ENCODE measurements around the gene SULT4A1. TPM values are rescaled to one million over a fixed set of nuclear protein-coding genes. Genes with fewer than 3 reads are reported as not detected.
A peak's percentile ranks its signal among the peaks of the same experiment; 100 is the strongest.

Gene SULT4A1
- total and polyA plus RNA-seq, 2 experiments from 2014 or later = 1.1 to 2.8 TPM

DNA sequence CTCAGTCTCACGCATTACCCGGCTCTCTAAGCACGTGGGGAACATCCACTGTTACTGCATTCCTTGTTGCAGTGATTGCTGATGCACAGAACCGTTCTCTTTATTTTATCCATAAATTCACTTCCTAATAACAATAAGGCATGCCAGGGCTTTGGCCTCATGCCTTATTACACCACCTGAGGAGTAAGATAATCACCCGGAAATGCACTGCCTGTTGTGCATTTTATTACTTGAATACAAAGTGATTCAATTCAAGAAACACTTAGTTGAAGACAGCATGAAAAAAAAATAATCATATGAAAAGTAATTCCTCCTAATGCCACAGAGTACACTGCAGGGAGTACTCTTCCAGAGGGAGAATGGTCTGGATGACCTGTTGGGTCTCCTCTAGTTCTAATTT, 69.4 kb downstream of the SULT4A1 start:
- TF ChIP-seq EZH2phosphoT487 (IDR thresholded peaks at IDR 0.05; ENCODE audit: low read depth, severe bottlenecking, unreplicated experiment) (no peak), EZH2 (IDR thresholded peaks at IDR 0.05; ENCODE audit: borderline replicate concordance) (no peak)
- TF ChIP-seq, protein P1, sequence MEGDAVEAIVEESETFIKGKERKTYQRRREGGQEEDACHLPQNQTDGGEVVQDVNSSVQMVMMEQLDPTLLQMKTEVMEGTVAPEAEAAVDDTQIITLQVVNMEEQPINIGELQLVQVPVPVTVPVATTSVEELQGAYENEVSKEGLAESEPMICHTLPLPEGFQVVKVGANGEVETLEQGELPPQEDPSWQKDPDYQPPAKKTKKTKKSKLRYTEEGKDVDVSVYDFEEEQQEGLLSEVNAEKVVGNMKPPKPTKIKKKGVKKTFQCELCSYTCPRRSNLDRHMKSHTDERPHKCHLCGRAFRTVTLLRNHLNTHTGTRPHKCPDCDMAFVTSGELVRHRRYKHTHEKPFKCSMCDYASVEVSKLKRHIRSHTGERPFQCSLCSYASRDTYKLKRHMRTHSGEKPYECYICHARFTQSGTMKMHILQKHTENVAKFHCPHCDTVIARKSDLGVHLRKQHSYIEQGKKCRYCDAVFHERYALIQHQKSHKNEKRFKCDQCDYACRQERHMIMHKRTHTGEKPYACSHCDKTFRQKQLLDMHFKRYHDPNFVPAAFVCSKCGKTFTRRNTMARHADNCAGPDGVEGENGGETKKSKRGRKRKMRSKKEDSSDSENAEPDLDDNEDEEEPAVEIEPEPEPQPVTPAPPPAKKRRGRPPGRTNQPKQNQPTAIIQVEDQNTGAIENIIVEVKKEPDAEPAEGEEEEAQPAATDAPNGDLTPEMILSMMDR (IDR thresholded peaks at IDR 0.05; ENCODE audit: poor library complexity) = no peak
- no peak for DNase-seq (ENCODE audit: low spot score)
- no peak overlapping the region for H2AFZ ChIP-seq
- H3K9me3 ChIP-seq (ENCODE audit: low read depth) = no peaks in the 10 kb centered on the region
- H3K4me2 ChIP-seq = no peak overlapping the region
- H4K20me1 ChIP-seq (ENCODE audit: insufficient read depth, poor library complexity, severe bottlenecking) = no peaks in the 10 kb centered on the region
- no peak overlapping the region for H3K4me3 ChIP-seq
- no peaks in the 10 kb centered on the region for H3K9me2 ChIP-seq (replicated peaks; ENCODE audit: insufficient read depth)
- H3K36me3 ChIP-seq (replicated peaks; ENCODE audit: insufficient read depth, low read depth) = no peaks in the 10 kb centered on the region
- no peaks in the 10 kb centered on the region for H3K4me1 ChIP-seq (ENCODE audit: insufficient read depth)
- H3K27me3 ChIP-seq = no peaks in the 10 kb centered on the region
- no peaks in the 10 kb centered on the region for H3K79me2 ChIP-seq
- WGBS (ENCODE audit: low lambda C conversion rate, missing lambda C conversion rate) = 78% methylated on average over 5 of the region's 5 CpGs
- H3K27ac ChIP-seq = no peak overlapping the region

DNA sequence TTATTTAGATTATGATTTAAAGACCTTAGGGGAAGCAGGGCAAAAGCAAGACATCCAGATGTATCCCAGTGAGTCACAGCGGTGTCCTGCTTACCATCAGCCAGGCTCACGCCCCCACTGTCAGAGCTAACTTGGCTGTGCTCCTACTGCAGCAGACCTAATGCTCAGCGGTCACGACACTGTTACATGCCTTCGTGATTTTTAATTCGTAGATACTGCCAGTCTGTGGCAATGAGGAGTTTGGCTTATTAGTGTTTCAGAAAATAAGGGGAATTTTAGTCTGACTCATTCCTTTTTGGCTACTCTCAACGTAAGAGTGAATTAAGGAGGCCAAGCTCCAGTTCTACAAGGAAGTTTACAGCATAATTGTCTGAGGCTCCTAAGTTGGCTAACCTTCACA, 72.9 kb downstream of the SULT4A1 start:
- H3K27me3 ChIP-seq = no peaks in the 10 kb centered on the region
- H3K4me2 ChIP-seq = no peak overlapping the region
- WGBS (ENCODE audit: low lambda C conversion rate, missing lambda C conversion rate) = 56% methylated on average over 7 of the region's 7 CpGs
- no peaks in the 10 kb centered on the region for H3K9me3 ChIP-seq (ENCODE audit: low read depth)
- TF ChIP-seq EZH2phosphoT487 (IDR thresholded peaks at IDR 0.05; ENCODE audit: low read depth, severe bottlenecking, unreplicated experiment) (no peak), EZH2 (IDR thresholded peaks at IDR 0.05; ENCODE audit: borderline replicate concordance) (no peak)
- TF ChIP-seq, protein P1 (IDR thresholded peaks at IDR 0.05; ENCODE audit: poor library complexity) = no peak
- no peaks in the 10 kb centered on the region for H3K9me2 ChIP-seq (replicated peaks; ENCODE audit: insufficient read depth)
- H3K36me3 ChIP-seq (replicated peaks; ENCODE audit: insufficient read depth, low read depth) = no peaks in the 10 kb centered on the region
- H3K4me3 ChIP-seq = no peak overlapping the region
- DNase-seq (ENCODE audit: low spot score) = peak; percentile 76
- no peak overlapping the region for H3K27ac ChIP-seq
- H2AFZ ChIP-seq = no peak overlapping the region
- no peaks in the 10 kb centered on the region for H3K79me2 ChIP-seq
- H3K4me1 ChIP-seq (ENCODE audit: insufficient read depth) = no peaks in the 10 kb centered on the region
- H4K20me1 ChIP-seq (ENCODE audit: insufficient read depth, poor library complexity, severe bottlenecking) = no peaks in the 10 kb centered on the region

DNA sequence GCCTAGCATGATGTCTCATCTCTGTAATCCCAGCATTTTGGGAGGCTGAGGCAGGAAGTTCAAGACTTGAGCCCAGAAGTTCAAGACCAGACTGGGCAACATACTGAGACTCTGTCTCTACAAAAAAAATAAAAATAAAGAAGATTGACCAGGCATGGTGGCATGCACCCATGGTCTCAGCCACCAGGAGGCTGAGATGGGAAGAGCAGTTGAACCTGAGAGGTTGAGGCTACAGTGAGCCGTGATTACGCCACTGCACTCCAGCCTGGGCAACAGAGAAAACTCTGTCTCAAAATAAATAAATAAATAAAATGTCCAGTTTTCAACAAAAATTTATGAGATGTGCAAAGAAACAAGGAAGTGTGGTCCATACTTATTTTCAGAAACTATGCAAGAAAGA, 78.5 kb downstream of the SULT4A1 start:
- Histone ChIP-seq H3K36me3 (replicated peaks; ENCODE audit: insufficient read depth, low read depth) (no peaks in the 10 kb centered on the region), H2AFZ (no peak overlapping the region), H3K9me2 (replicated peaks; ENCODE audit: insufficient read depth) (no peaks in the 10 kb centered on the region), H3K79me2 (no peaks in the 10 kb centered on the region), H3K4me3 (no peak overlapping the region), H3K27me3 (no peaks in the 10 kb centered on the region), H3K4me2 (no peak overlapping the region), H3K27ac (no peak overlapping the region), H4K20me1 (ENCODE audit: insufficient read depth, poor library complexity, severe bottlenecking) (no peaks in the 10 kb centered on the region), H3K4me1 (ENCODE audit: insufficient read depth) (no peaks in the 10 kb centered on the region), H3K9me3 (ENCODE audit: low read depth) (no peaks in the 10 kb centered on the region)
- no peak for DNase-seq (ENCODE audit: low spot score)
- TF ChIP-seq EZH2 (IDR thresholded peaks at IDR 0.05; ENCODE audit: borderline replicate concordance) (no peak), EZH2phosphoT487 (IDR thresholded peaks at IDR 0.05; ENCODE audit: low read depth, severe bottlenecking, unreplicated experiment) (no peak)
- TF ChIP-seq, protein P1 (IDR thresholded peaks at IDR 0.05; ENCODE audit: poor library complexity) = no peak
- WGBS (ENCODE audit: low lambda C conversion rate, missing lambda C conversion rate) = 92% methylated on average over 2 of the region's 2 CpGs

DNA sequence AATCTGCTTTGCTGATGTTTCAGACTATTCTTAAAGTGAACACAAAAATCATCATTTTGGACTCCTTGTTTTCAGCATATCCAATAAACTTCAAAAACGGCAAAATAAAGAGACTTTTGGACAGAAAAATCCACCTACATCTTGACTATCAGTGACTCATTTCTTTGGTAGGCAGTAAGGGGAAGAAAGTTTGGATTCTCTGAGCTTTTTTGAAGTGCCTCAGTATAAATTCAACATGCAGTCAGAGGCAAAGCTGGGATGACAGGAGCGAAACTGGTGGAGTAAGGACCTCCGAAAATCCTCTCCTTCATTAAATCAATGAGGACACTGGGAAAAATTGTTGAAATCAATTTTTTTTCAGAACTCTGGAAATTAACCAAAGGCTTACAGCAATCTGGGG, 79.9 kb downstream of the SULT4A1 start:
- DNase-seq (ENCODE audit: low spot score) = no peak
- no peaks in the 10 kb centered on the region for H4K20me1 ChIP-seq (ENCODE audit: insufficient read depth, poor library complexity, severe bottlenecking)
- H3K9me3 ChIP-seq (ENCODE audit: low read depth) = no peaks in the 10 kb centered on the region
- TF ChIP-seq EZH2 (IDR thresholded peaks at IDR 0.05; ENCODE audit: borderline replicate concordance) (no peak), EZH2phosphoT487 (IDR thresholded peaks at IDR 0.05; ENCODE audit: low read depth, severe bottlenecking, unreplicated experiment) (no peak)
- TF ChIP-seq, protein P1 (IDR thresholded peaks at IDR 0.05; ENCODE audit: poor library complexity) = no peak
- WGBS (ENCODE audit: low lambda C conversion rate, missing lambda C conversion rate) = 80% methylated on average over 3 of the region's 3 CpGs
- no peak overlapping the region for H3K27ac ChIP-seq
- no peak overlapping the region for H3K4me2 ChIP-seq
- no peaks in the 10 kb centered on the region for H3K27me3 ChIP-seq
- H3K4me1 ChIP-seq (ENCODE audit: insufficient read depth) = no peaks in the 10 kb centered on the region
- H3K9me2 ChIP-seq (replicated peaks; ENCODE audit: insufficient read depth) = no peaks in the 10 kb centered on the region
- no peaks in the 10 kb centered on the region for H3K36me3 ChIP-seq (replicated peaks; ENCODE audit: insufficient read depth, low read depth)
- H3K79me2 ChIP-seq = no peaks in the 10 kb centered on the region
- H2AFZ ChIP-seq = no peak overlapping the region
- H3K4me3 ChIP-seq = no peak overlapping the region

Data from hepatocyte (in vitro differentiated cells).